Stimulated activated CD4-positive, alpha-beta T cell treated with anti-CD3 and anti-CD28 coated beads, Interleukin-15, amount 100 ng/mL, for 1 hour (primary cell): Measurements from ENCODE around the gene PTX3.

ENCODE experiments used
- DNase-seq, 2 donors: peaks; one replicate each; pipeline ENCODE4 v3.0.0-alpha.2; 2020; ENCODE audit warnings: low read depth in 1 of 2, low spot score in 1 of 2

PTX3 gene

GRCh38 chr3:157471064-157471463, 34.4 kb downstream of the PTX3 start:
- no peak for DNase-seq

- DNase-seq = no peak
Measured at GRCh38 chr3:157472648-157473047, 36.0 kb downstream of the PTX3 start.

GRCh38 chr3:157475921-157476414, 39.3 kb downstream of the PTX3 start:
- DNase-seq = no peak

DNA sequence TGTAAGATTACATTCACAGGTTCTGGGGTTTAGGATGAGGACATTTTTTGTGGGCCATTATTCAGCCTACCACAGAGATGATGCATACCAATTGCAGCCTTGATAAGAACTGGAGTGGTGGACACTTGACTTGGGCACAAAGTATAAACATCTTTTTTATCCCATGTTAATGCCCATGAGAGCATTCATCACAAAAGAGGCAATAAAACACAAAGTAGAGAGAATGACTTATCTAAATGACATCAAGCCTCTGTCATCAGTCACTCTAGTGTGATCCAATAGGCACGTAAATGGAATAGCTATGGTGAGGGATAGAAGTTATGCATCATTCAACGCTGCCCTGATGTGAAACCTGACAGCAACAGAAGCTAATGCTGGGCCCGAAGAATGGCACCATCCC, 40.8 kb downstream of the PTX3 start:
- no peak for DNase-seq

DNA sequence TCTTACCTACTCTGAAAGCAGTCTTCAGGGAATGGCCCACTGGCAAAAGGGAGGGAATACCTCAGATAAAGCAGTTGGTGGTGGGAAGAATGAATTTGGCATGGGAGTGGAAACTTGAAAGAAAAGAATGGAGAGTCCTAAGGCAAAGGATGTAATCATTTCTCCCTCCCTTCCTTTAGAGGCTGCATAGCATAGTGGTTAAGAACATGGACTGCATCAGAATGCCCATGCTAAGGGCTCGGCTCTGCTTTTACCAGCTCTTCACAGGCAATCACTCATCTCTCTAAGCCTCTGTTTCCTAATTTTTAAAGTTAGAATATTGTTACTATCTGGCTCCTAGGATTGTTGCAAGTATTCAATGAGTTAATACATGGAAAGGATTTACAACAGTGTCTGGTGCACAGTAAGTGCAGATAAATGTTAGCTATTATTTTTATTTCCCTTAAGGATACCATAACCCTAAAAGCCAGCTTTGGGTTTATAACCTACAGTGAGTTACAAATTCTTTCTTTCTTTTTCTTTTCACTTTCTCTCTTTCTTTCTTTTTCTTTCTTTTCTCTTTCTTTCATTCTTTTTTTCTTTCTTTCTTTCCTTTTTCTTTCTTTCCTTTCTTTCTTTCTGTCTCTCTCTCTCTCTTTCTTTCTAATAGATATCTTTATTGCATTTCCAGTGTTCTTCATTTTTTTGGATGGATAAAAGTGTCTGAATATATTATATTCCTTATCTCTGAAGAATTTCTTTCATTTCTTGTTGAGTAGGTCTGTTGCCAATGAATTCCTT, 43.0 kb downstream of the PTX3 start:
- DNase-seq = no peak

DNA sequence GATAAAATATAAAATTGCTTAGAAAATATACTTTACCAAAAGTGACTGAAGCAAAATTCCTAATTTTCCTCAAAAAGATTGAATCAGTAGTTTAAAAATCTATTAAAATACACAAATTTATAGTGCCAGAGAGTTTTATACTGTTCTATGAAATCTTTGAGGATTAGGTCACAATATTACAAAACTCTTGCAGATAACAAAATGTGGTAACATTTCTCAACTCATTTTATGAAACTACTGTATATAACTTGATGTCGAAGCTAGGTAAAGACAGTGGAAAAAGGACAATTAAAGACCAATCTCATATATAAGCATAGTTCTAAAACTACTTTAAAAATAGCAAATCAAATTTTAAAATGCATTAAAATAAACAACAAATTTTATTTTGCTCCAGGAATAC, 50.7 kb downstream of the PTX3 start:
- DNase-seq = no peak

DNA sequence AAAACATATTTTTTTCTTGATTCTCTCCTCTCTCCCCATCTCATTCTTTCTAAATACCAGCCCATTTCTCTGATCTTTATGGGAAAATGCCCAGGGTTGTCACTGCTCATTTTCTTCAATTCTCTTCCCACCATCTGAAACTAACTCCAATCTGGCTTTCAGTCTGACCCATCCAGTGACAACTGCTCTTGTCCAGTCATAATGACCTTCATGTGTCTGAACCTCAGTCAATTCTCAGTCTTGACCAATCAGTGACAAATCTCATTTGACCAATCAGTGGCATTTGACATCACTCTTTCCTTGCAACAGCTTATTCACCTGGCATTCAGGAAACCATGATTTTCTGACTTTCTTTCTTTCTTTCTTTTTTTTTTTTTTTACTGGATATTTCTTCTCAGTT, 51.5 kb downstream of the PTX3 start:
- no peak for DNase-seq

GRCh38 chr3:157491136-157491535, 54.5 kb downstream of the PTX3 start:
- DNase-seq = no peak
